Measurements from ENCODE around the gene KIAA0930.

- TF ChIP-seq CTCF (IDR thresholded peaks at IDR 0.05; ENCODE audit: borderline replicate concordance, extremely low read depth, low read length, poor library complexity, severe bottlenecking), result no peak
- TF ChIP-seq EZH2 (IDR thresholded peaks at IDR 0.05; ENCODE audit: borderline replicate concordance, low read depth, low read length, severe bottlenecking), result no peak
Measured at GRCh38 chr22:45183974-45184373, 56.7 kb downstream of the KIAA0930 start.

Data from DND-41 (cell line).